GM18517 (cell line): Measurements from ENCODE around the gene EFTUD2.

Source experiments
- ATAC-seq: cut with Tn5 transposase; IDR thresholded peaks from one replicate; pipeline ENCODE4 v1.9.1; 2021; ENCODE audit warnings: mild to moderate bottlenecking, moderate library complexity; ENCODE audit not compliant: unreplicated experiment

EFTUD2 gene

GRCh38 chr17:44889003-44889402, 10.2 kb downstream of the EFTUD2 start:
- ATAC-seq, result no peak

GRCh38 chr17:44887971-44888954, 11.0 kb downstream of the EFTUD2 start:
- no peak for ATAC-seq

DNA sequence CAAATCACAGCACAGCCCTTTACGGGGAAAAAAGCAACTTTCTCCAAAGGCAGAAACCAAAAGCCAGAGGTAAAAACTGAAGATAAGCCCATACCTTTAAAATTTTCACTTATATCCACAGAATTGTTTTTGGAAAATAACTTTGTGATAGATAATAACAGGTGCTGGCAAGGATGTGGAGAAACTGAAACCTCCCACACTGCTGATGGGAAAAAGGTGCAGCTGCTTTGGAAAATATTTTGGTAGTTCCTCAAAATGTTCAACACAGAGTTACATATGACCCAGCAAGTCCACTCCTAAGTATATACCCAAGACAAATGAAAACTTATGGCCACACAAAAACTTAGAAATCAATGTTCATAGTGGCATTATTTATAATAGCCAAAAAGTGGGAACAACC, 12.2 kb downstream of the EFTUD2 start:
- no peak for ATAC-seq

- ATAC-seq, result no peak
These were observed 14.3 kb downstream of the EFTUD2 start for GRCh38 chr17:44884941-44885340.

- ATAC-seq, result no peak
These were observed 18.1 kb downstream of the EFTUD2 start for GRCh38 chr17:44881145-44881544.

- no peak for ATAC-seq
These were observed 19.2 kb downstream of the EFTUD2 start for GRCh38 chr17:44880062-44880461.

DNA sequence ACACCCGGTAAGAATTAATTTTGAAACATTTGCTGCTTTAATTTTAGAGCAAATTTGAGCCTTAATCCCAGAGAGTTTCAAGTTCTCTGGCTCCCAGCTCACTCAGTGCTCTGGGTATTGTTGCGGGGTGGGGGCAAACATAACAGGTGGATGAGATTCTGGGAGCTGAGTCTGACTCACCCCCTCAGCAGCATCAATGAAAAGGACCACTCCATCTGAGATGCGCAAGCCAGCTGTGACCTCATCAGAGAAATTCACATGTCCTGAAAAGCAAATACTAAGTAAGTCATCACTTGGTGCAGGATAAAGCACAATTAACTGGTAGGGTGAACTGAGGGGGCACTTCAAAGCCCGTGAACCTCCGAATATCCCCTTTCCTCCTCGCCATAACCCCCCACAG, 19.9 kb downstream of the EFTUD2 start:
- no peak for ATAC-seq

DNA sequence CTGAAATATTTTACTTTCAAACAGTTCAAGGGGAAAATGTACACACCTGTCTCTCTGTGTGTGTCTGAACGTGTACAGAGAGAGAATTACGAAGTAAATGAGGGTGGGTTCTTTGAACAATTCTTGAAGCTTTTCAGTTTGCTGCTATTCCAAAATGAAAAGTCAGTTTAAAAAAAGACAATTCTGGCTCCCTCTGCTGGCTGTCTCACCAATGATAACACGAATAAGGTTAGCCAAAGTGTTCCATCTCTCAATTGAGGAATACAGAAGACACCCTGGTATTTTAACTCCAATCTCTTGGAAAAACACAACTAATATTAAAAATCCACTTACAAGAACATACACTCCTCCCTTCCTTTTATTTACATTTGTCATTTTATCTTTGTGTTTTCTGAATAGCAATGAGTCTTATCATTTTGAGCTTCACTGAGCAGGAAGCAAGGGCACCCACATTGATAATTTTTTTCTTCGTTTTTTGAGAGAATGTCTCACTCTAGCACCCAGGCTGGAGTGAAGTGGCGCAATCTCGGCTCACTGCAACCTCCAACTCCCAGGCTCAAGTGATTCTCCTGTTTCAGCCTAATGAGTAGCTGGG, 20.5 kb downstream of the EFTUD2 start:
- no peak for ATAC-seq

- ATAC-seq, result no peak
These were observed 22.1 kb downstream of the EFTUD2 start for GRCh38 chr17:44877121-44877520.

DNA sequence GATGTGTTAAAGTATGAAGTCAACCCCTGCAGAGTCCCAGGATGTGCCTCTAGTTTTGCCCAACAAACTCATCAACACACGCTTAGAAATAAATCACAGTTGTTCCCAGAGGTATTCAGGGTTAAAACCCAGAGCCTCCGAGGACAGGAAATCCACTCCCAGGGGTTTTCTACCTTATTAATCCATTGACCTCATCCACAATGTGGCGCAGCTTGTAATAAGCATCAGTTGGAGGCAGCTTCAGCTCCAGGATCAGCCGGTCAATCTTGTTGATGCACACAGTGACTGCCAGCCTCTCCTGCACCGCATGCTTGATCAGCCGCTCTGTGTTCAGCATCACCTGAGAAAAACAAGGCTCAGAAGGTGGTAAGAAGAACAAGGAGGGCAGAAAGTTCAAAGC, 23.5 kb downstream of the EFTUD2 start:
- no peak for ATAC-seq

DNA sequence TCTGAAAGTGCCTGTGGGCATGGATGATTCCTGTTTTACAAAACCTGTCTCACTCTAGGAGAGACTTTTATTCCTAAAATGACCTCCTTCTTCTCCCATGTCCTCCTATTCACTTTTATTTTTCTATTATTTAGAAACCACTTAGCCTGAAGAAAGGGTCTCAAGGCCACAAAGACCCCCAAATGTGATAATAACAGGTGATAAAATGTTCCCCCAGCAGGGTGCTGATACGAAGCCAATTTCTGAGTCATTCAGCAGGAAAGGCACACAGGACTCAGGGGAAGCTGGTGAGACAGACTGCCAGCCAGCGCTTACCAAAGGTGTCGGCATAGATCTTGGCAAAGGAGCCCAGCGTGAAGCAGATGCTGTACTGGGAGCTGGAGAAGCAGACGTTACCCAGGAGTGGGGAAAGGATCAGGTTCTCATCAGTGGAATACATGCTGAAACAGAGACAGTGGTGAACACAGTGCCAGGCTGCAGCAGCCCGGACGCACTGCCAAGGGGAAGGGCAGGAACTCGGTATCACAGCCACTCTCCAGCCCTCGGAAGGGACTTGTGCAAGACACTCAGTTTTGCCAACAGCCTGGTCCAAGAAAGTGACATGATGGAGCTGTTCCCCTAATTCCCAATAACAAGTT, 27.0 kb downstream of the EFTUD2 start:
- no peak for ATAC-seq

DNA sequence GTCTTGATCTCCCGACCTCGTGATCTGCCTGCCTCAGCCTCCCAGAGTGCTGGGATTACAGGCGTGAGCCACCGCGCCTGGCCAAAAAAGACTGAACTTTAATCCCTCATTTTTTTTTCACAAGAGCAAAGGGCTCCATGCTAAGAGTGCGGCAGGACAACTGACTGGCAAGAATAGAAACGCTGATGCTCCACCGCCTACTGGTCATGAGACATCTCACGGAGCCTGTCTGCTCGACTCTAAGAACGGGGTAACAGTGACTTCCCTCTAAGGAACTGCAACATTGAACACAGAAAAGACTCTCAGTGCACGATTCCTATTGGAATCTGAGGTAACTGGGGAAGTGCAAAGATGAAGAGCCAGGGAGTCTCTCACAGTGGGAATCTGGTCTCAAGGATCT, 27.7 kb downstream of the EFTUD2 start:
- ATAC-seq, result no peak

DNA sequence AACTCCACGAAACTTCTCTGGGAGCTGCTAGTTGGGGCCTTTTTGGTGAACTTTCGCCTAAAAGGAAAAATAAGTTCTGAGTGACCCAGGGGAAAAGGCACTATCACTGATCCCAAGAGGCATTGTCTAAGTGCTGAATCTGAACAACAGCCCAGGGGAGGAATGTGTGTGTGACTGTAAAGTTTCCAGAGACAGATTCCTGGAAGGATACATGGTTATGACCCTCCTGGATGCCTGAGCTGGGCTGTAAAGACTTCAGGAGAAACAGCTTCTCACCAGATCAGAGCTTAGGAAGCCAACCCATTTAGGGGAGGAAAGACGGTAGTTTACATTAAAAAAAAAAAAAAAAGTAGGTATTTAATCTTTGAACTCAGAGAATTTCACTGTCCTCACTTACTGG, 31.4 kb downstream of the EFTUD2 start:
- no peak for ATAC-seq

GRCh38 chr17:44865931-44866330, 33.3 kb downstream of the EFTUD2 start:
- ATAC-seq, result no peak

- ATAC-seq, result no peak
These were observed 34.0 kb downstream of the EFTUD2 start for GRCh38 chr17:44865231-44865660.

DNA sequence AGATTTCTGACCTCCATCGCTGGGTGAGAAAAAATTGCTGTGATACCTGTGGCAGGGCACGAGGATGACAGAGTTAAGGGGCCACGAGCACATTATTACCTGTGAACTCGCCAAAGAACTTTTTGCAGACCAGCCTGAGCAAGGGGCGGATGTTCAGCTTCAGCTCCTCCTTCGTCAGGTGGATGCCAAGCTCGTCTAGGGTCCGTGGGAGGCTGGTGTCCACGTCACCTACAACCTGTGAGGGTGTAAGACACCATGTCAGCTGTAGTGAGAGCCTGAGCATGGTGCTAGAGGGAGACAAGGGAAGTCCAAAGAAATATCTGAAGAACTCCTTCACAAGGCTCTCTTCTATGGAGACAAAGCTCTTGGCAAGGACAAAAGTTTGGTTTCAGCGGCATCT, 34.4 kb downstream of the EFTUD2 start:
- no peak for ATAC-seq

- no peak for ATAC-seq
These were observed 36.0 kb downstream of the EFTUD2 start for GRCh38 chr17:44863061-44863918.

- no peak for ATAC-seq
These were observed 36.8 kb downstream of the EFTUD2 start for GRCh38 chr17:44862278-44862914.

- no peak for ATAC-seq
These were observed 39.5 kb downstream of the EFTUD2 start for GRCh38 chr17:44859701-44860100.

- ATAC-seq, result no peak
These were observed 45.1 kb downstream of the EFTUD2 start for GRCh38 chr17:44854192-44854591.
